Measurements from ENCODE around the gene FOXB1.

Gene FOXB1

GRCh38 chr15:60054472-60054871 is 50.4 kb downstream of the FOXB1 start:
- DNase-seq (ENCODE audit: low spot score): no peak
- no peak for TF ChIP-seq CTCF (IDR thresholded peaks at IDR 0.05; ENCODE audit: extremely low read depth, missing control alignments)
